GM19240 (cell line): Measurements from ENCODE around the gene JHY.
"Not testable (repeated sequence)": the region's sequence is repeated elsewhere in the genome, so short reads cannot be mapped to it uniquely, and the experiment has no call there.

ENCODE experiments used
- DNase-seq: peaks from one replicate; pipeline ENCODE4 v3.0.0; 2011; ENCODE audit warnings: low spot score; ENCODE audit not compliant: insufficient read length

Gene JHY

DNA sequence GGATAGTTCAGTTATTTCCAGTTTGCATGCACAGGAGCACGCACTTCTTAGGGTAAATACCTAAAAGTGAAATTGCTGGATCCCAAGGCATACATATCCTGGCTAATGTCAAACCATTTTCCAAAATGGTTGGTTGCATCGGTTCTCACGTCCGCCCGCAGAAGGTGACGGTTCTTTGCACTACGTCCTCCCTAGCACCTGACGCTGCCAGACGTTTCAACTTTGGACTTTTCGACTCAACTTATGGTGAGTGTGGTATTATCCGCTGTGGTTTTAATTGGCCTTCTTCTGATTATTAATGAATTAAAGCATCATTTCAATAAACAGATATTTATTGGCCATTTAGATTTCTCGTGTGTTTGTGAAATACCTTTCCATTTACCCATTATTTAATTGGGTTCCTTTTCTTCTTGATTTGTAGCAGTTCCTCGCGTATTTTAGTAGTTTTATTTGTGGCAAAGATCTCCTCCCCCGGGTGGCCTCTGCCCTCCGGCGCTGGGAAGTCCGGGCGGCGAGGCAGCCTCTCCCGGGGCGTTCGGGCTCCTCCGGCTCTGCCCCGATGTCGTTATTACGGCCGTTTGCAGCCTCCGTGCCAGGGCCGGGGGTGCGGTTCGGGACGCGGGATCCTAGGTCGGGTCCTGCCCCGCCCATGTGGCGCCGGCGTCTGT, at the start of gene JHY:
TSS of gene JHY (plus strand) at position 571 of the 668 bp plus-strand sequence. CDS start 3,091 bp downstream, outside the sequence.
- DNase-seq = no peak

DNA sequence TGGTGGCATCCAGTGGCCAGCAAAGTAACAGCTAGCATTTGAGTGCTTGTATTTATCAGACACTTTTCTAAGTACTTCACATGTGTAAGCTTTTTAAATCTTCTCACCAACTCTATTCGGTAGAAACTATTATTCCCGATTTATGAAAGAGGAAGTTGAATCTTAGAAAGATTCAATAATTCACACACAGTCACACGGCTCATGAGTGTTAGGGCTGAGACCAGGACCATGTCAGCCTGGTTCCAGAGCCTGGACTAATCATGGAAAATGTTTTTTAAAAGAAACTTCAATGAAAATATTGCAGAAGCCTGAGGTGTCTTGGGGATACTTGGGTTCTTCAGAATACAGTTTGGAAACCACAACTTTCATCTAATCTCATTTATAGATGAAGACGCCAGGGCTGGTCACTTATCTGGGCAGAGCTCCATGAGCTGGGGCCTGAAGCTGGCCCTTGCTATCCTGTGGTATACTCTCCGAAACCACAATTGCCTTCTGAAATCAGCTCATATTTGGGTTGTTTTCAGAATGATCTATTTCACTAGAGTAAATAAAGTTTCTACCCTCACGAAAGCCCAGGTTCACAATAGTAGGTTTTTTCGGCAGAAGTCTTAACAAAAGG, 48.6 kb upstream of the JHY start:
- DNase-seq = no peak

DNA sequence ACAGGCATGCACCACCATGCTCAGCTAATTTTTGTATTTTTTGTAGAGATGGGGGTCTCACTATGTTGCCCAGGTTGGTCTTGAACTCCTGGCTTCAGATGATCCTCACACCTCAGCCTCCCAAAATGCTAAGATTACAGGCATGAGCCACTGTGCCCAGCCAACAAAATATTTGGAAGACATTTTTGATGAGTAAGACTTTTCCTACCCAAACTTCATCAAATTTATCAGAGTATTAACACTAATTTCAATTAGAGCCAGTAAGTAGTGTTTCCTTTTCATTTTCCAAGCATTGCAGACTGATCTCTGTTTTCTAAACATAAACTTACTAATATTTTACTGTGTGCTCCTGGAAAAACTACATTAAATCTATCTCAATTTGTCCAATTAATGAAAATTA, 45.6 kb upstream of the JHY start:
- DNase-seq = no peak

DNA sequence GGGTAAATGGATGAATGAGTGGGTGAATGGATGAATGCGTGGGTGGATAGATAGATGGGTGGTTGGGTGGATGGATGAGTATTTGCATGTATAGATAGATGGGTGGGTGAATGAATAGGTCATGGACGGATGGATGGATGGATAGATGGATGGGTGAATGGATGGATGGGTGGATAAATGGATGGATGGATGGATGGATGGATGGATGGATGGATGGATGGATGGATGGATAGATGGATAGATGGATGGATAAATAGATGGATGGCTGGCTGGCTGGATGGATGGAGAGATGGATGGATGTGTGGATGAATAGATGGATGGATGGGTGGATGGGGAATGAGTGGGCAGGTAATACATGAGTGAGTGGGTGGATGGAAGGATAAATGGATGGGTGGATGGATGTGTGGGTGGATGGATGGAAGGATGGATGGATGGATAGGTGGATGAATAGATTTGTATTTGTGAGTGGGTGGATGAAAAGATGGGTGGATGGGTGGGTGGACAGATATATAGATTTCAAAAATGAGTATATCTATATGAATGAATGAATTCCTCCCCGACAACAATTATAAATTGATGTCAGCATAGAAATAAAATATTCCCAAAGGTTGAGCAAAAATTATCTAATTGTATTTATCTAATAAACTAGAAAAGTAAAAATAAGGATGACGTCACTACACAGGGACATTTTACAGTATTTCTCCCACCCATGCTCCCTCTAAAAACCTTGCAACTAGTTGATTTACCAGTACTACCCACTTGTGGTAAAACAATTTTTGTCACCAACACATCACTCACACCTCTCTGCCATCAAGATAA, 44.8 kb upstream of the JHY start:
- DNase-seq = no peak

DNA sequence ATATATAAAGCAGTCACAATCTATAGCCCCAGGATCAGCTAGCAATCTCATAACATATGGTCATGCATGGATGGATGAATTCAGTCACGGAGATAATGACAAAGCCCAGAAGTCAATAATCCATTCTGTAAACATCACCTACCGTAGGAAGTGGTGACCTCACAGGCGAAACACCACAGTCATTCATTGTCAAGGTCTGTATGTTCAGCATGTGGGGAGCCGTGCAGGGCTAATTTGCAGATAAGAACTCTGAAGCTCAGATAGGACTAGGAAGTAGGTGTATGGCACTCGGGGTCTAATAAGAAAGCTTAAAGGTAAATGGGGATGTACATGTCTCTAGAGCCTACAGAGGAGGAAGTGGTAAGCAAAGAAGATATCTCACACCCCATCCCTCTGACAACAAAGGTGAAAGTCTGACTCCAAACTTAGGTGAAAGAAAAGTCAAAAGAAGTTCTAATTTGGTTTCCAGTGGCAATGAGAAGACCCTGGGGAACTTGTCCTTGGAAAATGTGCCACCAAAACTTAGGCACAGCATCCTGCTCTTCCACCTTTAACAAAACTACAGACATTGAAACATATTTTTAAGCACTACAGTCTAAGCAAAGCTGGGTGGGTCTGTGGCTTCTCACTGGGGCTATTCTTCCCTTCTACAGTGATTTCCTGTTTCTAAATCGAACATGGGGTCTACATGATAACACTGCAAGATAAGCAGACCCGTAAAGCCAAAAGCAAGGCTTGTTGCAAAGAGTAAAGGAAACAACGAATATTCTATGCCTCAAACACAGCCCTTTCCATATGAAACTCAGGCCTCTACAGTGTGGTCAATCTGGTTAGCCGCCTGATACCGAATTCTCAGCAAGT, 39.0 kb upstream of the JHY start:
- no peak for DNase-seq

DNA sequence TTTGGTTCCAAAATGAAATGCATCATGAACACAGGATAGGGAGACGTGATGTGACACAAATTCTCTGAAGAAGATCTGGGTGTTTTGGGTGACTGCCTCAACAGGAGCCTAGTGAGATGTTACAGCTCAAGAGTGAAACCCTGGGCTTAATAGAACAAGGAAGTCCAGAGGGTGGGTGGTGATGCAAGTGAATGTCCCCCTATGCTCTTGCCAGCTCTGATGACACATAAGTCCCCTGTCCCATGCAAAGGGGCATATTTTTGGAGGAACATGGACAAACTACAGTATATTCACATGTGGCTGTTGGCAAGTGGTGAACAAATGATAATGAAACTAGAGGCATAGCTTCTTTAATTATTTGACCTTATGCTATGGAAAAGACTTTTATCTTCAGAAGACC, 35.1 kb upstream of the JHY start:
- no peak for DNase-seq

DNA sequence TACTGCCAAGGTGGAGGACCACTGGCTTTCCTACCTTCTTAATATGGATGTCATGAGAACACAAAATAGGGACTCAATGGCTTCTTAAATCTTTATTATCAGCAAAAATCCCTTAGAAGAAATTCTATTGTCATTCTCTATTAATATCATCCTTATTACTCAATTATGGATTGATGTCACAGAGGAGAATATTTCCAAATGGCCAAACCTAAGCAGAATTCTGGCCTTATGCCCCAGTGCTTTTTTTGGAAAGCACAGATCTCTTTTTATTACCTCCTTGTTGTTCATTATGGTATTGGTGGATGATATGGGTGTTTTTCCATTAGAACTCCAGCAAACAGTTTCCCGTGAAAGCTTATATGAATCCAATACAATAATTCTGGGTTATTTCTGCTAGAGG, 34.4 kb upstream of the JHY start:
- no peak for DNase-seq

DNA sequence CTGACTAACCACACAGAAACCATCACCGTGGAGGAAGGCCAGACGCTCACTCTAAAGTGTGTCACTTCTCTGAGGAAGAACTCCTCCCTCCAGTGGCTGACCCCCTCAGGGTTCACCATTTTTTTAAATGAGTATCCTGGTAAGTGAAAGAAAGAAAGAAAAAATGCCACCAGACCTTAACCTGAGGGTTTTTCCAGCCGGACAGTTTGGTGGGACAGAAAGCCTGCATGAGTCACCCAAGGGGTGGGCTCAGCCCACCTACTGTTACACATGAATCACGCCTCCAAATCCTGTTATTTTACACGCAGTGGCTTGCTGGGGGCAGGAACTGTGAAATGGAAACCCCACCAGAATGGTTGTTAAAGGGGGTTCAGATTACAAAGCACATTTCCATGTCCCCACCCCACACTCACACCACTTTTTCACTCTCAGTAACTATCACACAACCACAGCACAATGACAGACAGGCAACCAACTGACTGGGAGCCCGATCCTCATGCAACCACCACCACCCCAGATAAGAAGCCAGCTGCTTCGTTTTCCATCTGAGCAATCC, 32.4 kb upstream of the JHY start:
- DNase-seq = no peak

DNA sequence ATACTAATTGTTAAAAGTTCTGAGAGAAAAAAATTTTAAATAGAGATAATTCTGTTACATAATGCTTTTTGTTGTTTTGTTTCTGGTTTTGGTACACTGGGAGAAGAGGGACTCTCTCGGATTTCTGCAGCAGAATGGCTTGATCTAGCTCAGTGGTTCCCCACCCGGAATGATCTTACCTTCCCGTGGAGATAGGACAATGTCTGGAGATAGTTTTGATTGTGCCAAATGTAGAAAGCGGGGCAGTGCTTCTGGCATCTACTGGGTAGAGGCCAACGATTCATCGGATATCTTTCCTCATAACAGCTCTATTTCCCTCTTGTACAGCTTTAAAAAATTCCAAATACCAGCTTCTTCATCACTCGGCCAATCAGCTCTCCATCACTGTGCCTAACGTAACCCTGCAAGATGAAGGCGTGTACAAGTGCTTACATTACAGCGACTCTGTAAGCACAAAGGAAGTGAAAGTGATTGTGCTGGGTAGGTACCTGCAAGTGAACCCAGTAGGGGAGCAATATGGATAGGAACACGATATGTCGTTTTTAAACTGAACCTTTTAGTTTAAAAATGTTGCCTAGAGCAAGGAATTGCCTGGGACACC, 31.1 kb upstream of the JHY start:
- DNase-seq = no peak

DNA sequence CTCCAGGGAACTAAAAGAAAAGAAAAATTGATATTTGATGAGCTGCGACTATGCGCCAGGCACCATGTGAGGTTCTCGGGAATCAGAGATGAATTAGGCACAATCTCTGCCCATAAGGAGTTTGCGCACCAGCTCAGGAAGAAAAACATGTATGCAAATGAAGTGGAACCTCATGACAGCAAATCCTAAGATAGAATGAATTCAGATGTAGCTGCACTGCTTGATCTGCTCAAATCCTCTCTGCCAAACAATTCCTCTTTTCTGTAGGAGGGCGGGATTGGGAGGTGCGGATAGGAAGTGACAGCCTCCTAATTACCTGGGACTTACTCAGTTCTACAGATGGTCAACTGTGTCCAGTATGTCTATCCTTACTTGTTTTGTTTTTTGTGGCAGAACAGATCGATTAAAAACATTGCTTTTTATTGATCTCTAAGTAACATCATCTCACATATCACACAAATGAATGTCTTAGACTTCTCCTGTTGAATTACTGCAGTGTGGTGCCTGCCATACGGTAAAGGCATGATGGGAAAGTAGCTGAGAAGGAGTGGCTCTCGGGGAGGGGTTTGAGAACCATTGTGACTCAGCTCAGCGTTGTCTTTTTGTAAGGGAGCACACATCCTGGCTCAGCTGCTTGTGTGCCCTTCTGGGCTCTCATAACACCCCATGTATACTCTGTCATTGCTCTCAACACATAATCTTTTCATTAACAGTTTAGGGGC, 30.3 kb upstream of the JHY start:
- DNase-seq = no peak

DNA sequence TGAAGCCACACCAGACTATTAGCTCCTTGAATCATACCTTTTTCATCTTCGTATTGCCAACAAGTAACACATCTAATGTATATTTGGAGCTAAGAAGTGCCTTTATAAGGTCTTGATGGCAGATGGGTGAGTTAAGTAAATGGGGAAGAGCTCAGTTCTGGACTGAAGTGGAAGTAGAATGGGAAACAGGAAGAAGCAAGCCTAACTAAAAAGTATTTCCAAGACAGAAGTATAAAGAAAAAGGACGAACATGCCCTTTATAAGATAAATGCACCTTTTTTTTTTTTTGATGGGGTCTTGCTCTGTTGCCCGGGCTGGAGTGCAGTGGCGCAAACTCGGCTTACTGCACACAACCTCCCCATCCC, 29.8 kb upstream of the JHY start:
- no peak for DNase-seq

DNA sequence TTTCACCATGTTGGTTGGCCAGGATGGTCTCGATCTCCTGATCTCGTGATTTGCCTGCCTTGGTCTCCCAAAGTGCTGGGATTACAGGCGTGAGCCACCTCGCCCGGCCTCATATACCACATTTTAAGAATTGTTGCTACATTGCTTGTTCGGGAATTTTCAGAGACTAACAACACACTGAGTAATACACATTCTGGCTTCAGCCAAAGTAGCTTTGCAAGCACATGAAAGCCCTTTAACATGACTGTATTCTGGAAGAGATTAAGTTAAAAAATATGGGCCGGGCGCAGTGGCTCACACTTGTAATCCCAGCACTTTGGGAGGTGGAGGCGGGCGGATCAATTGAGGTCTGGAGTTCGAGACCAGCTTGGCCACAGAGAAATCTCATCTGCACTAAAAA, 29.3 kb upstream of the JHY start:
- no peak for DNase-seq

DNA sequence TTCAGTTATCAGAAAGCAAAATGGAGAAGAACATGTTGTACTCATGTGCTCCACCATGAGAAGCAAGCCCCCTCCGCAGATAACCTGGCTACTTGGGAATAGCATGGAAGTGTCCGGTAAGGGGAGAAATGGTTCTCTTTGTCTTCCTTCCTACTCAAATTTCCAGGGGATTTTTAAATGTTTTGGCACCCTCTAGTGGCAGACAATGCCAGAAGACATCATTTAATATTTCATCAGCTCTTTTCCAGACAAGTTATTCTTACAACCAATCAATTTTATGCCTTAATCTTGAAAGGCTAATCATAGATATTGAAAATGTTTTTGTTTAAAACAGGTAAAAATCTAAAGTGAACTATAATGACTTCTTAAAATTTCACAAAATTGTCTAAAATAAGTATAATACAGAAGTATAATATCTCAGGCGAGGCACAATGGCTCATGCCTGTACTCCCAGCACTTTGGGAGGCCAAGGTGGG, 28.6 kb upstream of the JHY start:
- DNase-seq = no peak

DNA sequence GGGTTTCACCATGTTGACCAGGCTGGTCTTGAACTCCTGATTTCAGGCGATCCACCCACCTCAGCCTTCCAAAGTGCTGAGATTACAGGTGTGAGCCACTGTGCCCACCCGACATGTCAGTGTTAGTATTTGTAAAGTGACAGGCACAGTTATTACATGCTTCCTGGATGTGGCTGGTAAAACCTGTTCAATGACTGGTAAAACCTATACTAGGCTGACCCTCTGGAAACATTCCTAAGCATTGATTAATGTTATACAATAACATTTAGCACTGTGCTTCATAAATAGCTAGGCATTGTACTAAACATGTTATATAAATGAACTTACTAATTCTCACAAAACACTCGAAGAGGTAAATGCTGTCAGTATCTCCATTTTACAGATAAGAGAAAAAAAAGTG, 20.9 kb upstream of the JHY start:
- DNase-seq = no peak

DNA sequence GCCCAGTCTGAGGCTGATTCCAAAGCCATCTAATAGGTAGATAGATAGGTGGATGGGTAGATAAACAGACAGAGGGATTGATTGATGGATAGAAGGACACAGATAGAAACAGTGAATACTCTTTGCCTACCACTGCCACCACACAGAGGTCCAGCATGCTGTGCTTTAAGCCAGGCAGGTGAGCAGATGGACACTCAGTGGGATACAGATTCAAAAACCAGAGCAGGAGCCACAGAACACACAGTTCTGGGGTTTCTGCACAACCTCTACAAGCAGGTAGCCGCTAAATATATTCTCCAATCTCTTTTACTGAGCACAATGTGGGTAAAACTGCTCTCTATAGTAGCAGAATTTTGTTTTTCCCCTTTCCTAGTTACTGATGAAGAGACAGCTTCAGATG, 20.5 kb upstream of the JHY start:
- no peak for DNase-seq

DNA sequence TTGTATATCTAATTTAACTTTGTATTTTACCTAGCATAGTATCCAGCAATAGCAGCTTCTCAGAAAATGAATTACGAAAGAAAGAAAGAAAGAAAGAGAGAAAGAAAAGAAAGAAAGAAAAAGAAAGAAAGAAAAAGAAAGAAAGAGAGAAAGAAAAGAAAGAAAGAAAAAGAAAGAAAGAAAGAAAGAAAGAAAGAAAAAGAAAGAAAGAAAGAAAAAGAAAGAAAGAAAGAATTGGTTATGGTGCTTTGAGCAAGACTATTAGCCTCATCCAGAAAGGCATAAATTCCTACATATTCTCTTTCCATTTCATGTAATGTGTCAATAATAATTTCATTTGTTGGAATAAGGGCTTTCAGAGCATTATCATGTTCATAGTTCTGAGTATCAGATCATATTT, 19.4 kb upstream of the JHY start:
- not testable (repeated sequence) for DNase-seq

DNA sequence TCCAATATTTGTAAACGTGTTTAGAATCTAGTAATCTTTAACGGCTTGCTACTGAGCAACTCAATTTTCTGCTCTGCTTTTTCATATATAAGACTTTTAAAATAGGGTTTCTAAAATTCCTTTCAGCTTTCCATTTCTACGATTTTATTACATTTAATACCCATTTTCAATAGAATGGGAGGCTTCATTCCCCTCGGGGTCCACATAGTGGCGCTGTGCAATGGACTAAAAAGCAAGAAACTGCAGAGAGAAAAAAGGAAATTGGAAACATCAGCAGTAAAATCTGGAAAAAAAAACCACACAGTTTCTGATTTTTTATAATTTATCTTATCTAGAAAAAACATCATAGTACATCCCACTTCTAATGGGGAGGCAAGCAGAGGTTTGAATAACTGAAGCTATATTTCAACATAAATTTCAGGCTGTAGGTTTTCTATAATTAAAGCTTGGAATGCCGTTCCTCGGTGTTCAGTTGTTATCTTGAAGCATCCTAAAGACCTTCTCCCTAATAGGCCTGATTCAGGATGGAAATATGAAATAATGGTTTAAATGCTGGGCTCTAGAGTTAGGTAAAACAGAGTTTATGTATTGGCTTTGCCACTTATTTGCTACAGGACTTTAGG, 18.7 kb upstream of the JHY start:
- no peak for DNase-seq

DNA sequence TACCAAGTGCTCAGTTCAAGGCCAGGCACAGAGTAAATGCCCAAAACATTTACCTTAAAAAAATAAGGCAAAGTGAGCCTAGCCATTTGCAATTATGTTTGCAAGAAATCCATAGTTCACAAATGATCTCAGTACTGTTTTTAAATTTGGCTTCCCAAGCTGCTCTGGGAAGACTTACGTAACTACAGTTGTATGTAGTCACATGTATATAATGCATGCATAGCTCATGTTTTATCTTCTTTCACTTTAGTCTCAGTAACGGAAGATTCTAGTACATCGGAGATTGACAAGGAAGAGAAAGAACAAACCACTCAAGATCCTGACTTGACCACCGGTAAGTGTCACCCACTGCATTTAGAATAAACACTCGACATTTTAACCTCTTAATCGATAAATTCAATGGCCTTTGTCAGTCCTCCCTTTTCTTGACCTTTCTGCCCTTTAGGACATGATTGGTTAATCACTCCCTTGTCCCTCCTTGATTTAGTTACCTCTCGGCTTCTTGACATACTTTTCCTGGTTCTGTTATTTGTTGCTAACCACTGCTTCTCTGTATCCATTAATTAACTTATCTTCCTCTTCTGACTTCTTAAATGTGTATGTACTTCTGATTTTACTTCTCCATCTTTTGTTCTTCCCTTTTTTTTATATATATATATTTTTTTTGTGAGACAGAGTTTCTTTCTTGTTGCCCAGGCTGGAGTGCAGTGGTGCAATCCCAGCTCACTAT, 18.0 kb upstream of the JHY start:
- no peak for DNase-seq

DNA sequence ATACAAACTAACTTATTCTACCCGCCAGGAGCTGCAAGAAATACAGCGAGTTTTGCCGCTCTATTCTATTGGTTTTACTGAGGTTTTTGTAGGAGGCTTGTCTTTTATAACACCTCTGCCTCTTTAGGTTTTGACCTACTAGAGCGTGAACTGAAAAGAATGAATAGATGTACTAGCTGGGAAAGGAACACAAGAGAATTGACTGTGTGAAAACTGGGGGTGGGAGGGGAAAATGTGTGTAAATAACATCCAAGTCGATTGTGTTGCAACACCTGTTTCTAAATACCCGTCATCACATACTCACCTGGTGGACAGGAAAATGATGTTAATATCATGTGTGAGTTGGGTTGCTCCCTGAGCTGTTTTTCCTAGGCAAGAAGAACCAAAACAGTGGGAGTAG, 12.9 kb upstream of the JHY start:
- no peak for DNase-seq
